Measurements from ENCODE around the gene SLC35C1. TPM values are rescaled to one million over a fixed set of nuclear protein-coding genes. Genes with fewer than 3 reads are reported as not detected.

SLC35C1 gene
- total RNA-seq, 1 experiment from 2014 or later, result 8.9 TPM

DNA sequence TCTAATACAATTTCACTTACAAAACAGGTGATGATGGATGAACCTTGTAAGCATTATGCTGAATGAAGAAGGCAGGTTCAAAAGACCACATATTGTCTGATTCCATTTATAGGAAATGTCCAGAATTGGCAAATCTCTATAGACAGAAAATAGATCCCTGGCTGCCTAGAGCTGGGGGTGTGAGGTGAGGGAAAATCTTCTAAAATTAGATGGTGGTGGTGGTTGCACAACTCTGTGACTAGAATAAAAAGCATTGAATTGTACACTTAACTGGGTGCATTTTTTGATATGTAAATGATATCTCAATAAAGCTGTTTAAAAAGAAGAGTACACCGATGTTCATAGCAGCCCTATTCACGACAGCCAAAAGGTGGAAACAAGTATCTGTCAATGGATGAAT, 25.6 kb downstream of the SLC35C1 start:
- no peak overlapping the region for H4K8ac ChIP-seq (replicated peaks; ENCODE audit: insufficient read length, low read depth, low read length)
- Mint-ChIP-seq H3K4me1 (peaks cover 16 to 17% of the 10 kb centered on the region in 2 experiments), H3K27me3 (ENCODE audit: low read depth) (peaks cover 35% of the 10 kb centered on the region), H3K4me3 (no peak overlapping the region), H3K27ac (no peak overlapping the region), H3K9me3 (no peaks in the 10 kb centered on the region), H3K36me3 (ENCODE audit: insufficient read depth in 1 of 3, low read depth in 3 of 3) (no peaks in the 10 kb centered on the region; a peak in 1 of 7 replicates)
- no peak overlapping the region for H2AK5ac ChIP-seq (ENCODE audit: insufficient read length, low read length)
- H2BK20ac ChIP-seq (ENCODE audit: low read depth, low read length, poor library complexity, severe bottlenecking), result no peak overlapping the region
- H3K4me1 ChIP-seq (ENCODE audit: insufficient read depth, low read length), result no peaks in the 10 kb centered on the region; the same call in 1 of the 2 replicates
- no peaks in the 10 kb centered on the region for H4K20me1 ChIP-seq (ENCODE audit: control insufficient read depth, insufficient read depth, insufficient read length)
- H3K23ac ChIP-seq (ENCODE audit: insufficient read length, low read depth, low read length), result no peak overlapping the region
- no peak overlapping the region for H4K91ac ChIP-seq (ENCODE audit: insufficient read length, low read depth, low read length)
- H2BK12ac ChIP-seq (ENCODE audit: insufficient read length, low read depth, low read length), result no peak overlapping the region
- no peak overlapping the region for H2BK120ac ChIP-seq (ENCODE audit: low read depth, low read length, poor library complexity, severe bottlenecking)
- no peak overlapping the region for H4K5ac ChIP-seq (ENCODE audit: insufficient read length, low read depth, low read length)
- H3K14ac ChIP-seq (ENCODE audit: insufficient read depth, low read length), result no peak overlapping the region
- no peak overlapping the region for H3K56ac ChIP-seq (ENCODE audit: insufficient read length, low read depth, low read length)
- no peak overlapping the region for H3K27ac ChIP-seq (ENCODE audit: insufficient read length, low read depth, low read length)
- H3K4me2 ChIP-seq (ENCODE audit: insufficient read depth, insufficient read length, low read length), result no peak overlapping the region
- no peak overlapping the region for H3K9ac ChIP-seq (ENCODE audit: extremely low read depth, insufficient read length, low read length)
- H3K9me3 ChIP-seq (ENCODE audit: control insufficient read depth, low read depth, low read length), result no peaks in the 10 kb centered on the region
- H2AFZ ChIP-seq (ENCODE audit: low read length), result no peak overlapping the region
- H3K4ac ChIP-seq (ENCODE audit: low read depth, low read length), result no peak overlapping the region
- TF ChIP-seq, protein P1, sequence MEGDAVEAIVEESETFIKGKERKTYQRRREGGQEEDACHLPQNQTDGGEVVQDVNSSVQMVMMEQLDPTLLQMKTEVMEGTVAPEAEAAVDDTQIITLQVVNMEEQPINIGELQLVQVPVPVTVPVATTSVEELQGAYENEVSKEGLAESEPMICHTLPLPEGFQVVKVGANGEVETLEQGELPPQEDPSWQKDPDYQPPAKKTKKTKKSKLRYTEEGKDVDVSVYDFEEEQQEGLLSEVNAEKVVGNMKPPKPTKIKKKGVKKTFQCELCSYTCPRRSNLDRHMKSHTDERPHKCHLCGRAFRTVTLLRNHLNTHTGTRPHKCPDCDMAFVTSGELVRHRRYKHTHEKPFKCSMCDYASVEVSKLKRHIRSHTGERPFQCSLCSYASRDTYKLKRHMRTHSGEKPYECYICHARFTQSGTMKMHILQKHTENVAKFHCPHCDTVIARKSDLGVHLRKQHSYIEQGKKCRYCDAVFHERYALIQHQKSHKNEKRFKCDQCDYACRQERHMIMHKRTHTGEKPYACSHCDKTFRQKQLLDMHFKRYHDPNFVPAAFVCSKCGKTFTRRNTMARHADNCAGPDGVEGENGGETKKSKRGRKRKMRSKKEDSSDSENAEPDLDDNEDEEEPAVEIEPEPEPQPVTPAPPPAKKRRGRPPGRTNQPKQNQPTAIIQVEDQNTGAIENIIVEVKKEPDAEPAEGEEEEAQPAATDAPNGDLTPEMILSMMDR (conservative IDR thresholded peaks at IDR 0.05), result no peak
- no peaks in the 10 kb centered on the region for H3K23me2 ChIP-seq (ENCODE audit: insufficient read length, low read depth, low read length, poor library complexity, severe bottlenecking)
- H2BK15ac ChIP-seq (ENCODE audit: low read depth, low read length), result no peak overlapping the region
- WGBS (ENCODE audit: extremely low coverage, insufficient read length, low lambda C conversion rate), result no CpG with 5 or more reads among the region's 2 CpGs
- no peaks in the 10 kb centered on the region for H3K79me1 ChIP-seq (ENCODE audit: insufficient read depth, low read depth, low read length, poor library complexity, severe bottlenecking)
- no peak overlapping the region for H3T11ph ChIP-seq (ENCODE audit: low read length)
- no peaks in the 10 kb centered on the region for H3K27me3 ChIP-seq (ENCODE audit: insufficient read depth, low read length)
- no peak for DNase-seq
- H3K79me2 ChIP-seq (ENCODE audit: insufficient read depth, low read length), result no peaks in the 10 kb centered on the region
- H3K18ac ChIP-seq (ENCODE audit: insufficient read length, low read depth, low read length), result no peak overlapping the region
- no peak overlapping the region for H2BK5ac ChIP-seq (ENCODE audit: insufficient read length, low read length)

Data from H9 (cell line).